NT2/D1 (cell line): ENCODE measurements around the gene IZUMO1.

Source experiments
- SUZ12 ChIP-seq: IDR thresholded peaks from 2 replicates; pipeline ENCODE4 v1.6.1; 2011; ENCODE audit not compliant: insufficient read length, insufficient read depth; ENCODE audit errors: extremely low read depth
- YY1 ChIP-seq: IDR thresholded peaks from 2 replicates; pipeline ENCODE4 v1.6.1; 2011; ENCODE audit not compliant: insufficient read length, insufficient read depth
- ZNF274 ChIP-seq: IDR thresholded peaks from 2 replicates; pipeline ENCODE4 v1.6.1; 2011; ENCODE audit warnings: mild to moderate bottlenecking, low read depth, low read length

DNA sequence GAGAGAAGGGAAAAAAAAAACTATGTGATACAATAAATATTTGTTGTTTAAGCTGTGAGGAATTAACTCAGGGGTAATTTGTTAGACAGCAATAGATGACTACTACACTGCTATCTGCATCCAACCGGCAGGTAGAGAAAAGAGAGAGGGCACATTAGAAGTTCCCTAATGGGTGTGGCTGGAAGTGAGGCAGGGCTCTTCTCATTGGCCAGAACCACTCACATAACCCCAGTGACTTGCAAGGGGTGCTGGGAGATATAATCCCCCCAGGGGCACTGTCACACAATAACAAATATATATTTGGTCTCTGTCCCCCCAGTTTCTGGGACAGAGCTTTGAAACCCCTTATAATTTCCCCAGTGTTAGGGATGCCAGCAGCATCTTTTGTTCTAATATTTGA, 32.9 kb upstream of the IZUMO1 start:
- TF ChIP-seq YY1 (no peak), SUZ12 (no peak), ZNF274 (no peak)
